Measurements from ENCODE around the gene GRK3.

The GRK3 gene

GRCh38 chr22:25763239-25763777, 198.8 kb downstream of the GRK3 start:
- no peak for DNase-seq

- DNase-seq: peak in 1 of 2 experiments; percentile 16
Measured at GRCh38 chr22:25764270-25765015, 200.0 kb downstream of the GRK3 start.

- no peak for DNase-seq
Measured at GRCh38 chr22:25765016-25765367, 200.5 kb downstream of the GRK3 start.

GRCh38 chr22:25765801-25766200, 201.3 kb downstream of the GRK3 start:
- no peak for DNase-seq

- no peak for DNase-seq
Measured at GRCh38 chr22:25766418-25766817, 201.9 kb downstream of the GRK3 start.

GRCh38 chr22:25770333-25770732, 205.9 kb downstream of the GRK3 start:
- no peak for DNase-seq

GRCh38 chr22:25772288-25772687, 207.8 kb downstream of the GRK3 start:
- no peak for DNase-seq

GRCh38 chr22:25774575-25775026, 210.1 kb downstream of the GRK3 start:
- peak in 1 of 2 experiments; percentile 12 for DNase-seq

- no peak for DNase-seq
Measured at GRCh38 chr22:25775531-25775930, 211.1 kb downstream of the GRK3 start.

- no peak for DNase-seq
Measured at GRCh38 chr22:25777411-25777810, 212.9 kb downstream of the GRK3 start.

GRCh38 chr22:25777870-25778269, 213.4 kb downstream of the GRK3 start:
- peak; percentile 13 to 26 for DNase-seq

Measured in NCI-H1930 (cell line).